ENCODE data around the gene SLC24A3. TPM values are rescaled to one million over a fixed set of nuclear protein-coding genes. Genes with fewer than 3 reads are reported as not detected.

SLC24A3 gene
- polyA plus RNA-seq, 1 experiment = 1.7 TPM

- ChIA-PET CTCF (interaction anchor here (1.2 to 3.9 kb wide), 2 partner anchors 14 to 20 kb away, joined by 4 to 18 read pairs; no protein-coding TSS in a partner anchor), POLR2A (no interaction called here)
- no peak for TF ChIP-seq CTCF (IDR thresholded peaks at IDR 0.05; ENCODE audit: insufficient read depth, low read depth, low read length)
- no peak for DNase-seq (ENCODE audit: low read depth)
- Histone ChIP-seq H3K36me3 (ENCODE audit: control insufficient read depth, insufficient read depth, low read length) (no peaks in the 10 kb centered on the region), H3K4me3 (ENCODE audit: low read depth, low read length) (no peak overlapping the region), H3K27me3 (ENCODE audit: control insufficient read depth, insufficient read depth, low read length) (no peaks in the 10 kb centered on the region; the same call in 1 of the 2 replicates)
These were observed 430.4 kb downstream of the SLC24A3 start for GRCh38 chr20:19642860-19643259.

GRCh38 chr20:19644085-19644484 lies 431.6 kb downstream of the SLC24A3 start:
- TF ChIP-seq CTCF (IDR thresholded peaks at IDR 0.05; ENCODE audit: insufficient read depth, low read depth, low read length) = no peak
- Histone ChIP-seq H3K27me3 (ENCODE audit: control insufficient read depth, insufficient read depth, low read length) (no peaks in the 10 kb centered on the region; the same call in 1 of the 2 replicates), H3K36me3 (ENCODE audit: control insufficient read depth, insufficient read depth, low read length) (no peaks in the 10 kb centered on the region), H3K4me3 (ENCODE audit: low read depth, low read length) (no peak overlapping the region)
- POLR2A ChIA-PET = no interaction called here
- DNase-seq (ENCODE audit: low read depth) = no peak
- CTCF ChIA-PET = interaction anchor here (0.5 to 3.9 kb wide), 3 partner anchors 15 to 39 kb away, joined by 4 to 18 read pairs (median 4); no protein-coding TSS in a partner anchor

GRCh38 chr20:19646963-19647362 lies 434.5 kb downstream of the SLC24A3 start:
- DNase-seq (ENCODE audit: low read depth) = no peak
- ChIA-PET CTCF (interaction anchor here (1.7 kb wide), 1 partner anchor 15 kb away, joined by 8 read pairs; no protein-coding TSS in a partner anchor), POLR2A (no interaction called here)
- Histone ChIP-seq H3K4me3 (ENCODE audit: low read depth, low read length) (no peak overlapping the region), H3K36me3 (ENCODE audit: control insufficient read depth, insufficient read depth, low read length) (no peaks in the 10 kb centered on the region), H3K27me3 (ENCODE audit: control insufficient read depth, insufficient read depth, low read length) (no peaks in the 10 kb centered on the region; the same call in 1 of the 2 replicates)
- TF ChIP-seq CTCF (IDR thresholded peaks at IDR 0.05; ENCODE audit: insufficient read depth, low read depth, low read length) = no peak

GRCh38 chr20:19648024-19648423 lies 435.6 kb downstream of the SLC24A3 start:
- CTCF ChIA-PET = interaction anchor here (1.1 to 1.7 kb wide), 2 partner anchors 12 to 14 kb away, joined by 4 to 8 read pairs; no protein-coding TSS in a partner anchor
- POLR2A ChIA-PET = no interaction called here
- Histone ChIP-seq H3K36me3 (ENCODE audit: control insufficient read depth, insufficient read depth, low read length) (no peaks in the 10 kb centered on the region), H3K4me3 (ENCODE audit: low read depth, low read length) (no peak overlapping the region), H3K27me3 (ENCODE audit: control insufficient read depth, insufficient read depth, low read length) (no peaks in the 10 kb centered on the region; the same call in none of the 2 replicates)
- TF ChIP-seq CTCF (IDR thresholded peaks at IDR 0.05; ENCODE audit: insufficient read depth, low read depth, low read length) = no peak
- no peak for DNase-seq (ENCODE audit: low read depth)

GRCh38 chr20:19649041-19649440 lies 436.6 kb downstream of the SLC24A3 start:
- CTCF ChIA-PET = interaction anchor here (0.6 to 1.1 kb wide), 2 partner anchors 11 to 443 kb away, joined by 3 to 4 read pairs; no protein-coding TSS in a partner anchor
- Histone ChIP-seq H3K4me3 (ENCODE audit: low read depth, low read length) (no peak overlapping the region), H3K36me3 (ENCODE audit: control insufficient read depth, insufficient read depth, low read length) (no peaks in the 10 kb centered on the region), H3K27me3 (ENCODE audit: control insufficient read depth, insufficient read depth, low read length) (no peaks in the 10 kb centered on the region; the same call in 1 of the 2 replicates)
- no peak for TF ChIP-seq CTCF (IDR thresholded peaks at IDR 0.05; ENCODE audit: insufficient read depth, low read depth, low read length)
- POLR2A ChIA-PET = no interaction called here
- no peak for DNase-seq (ENCODE audit: low read depth)

All from BJ (cell line).